ENCODE results near the gene TNC. TPM values are rescaled to one million over a fixed set of nuclear protein-coding genes. Genes with fewer than 3 reads are reported as not detected.

Gene TNC
- total RNA-seq, 2 donors from 2014 or later: 7.4 to 16.9 TPM

GRCh38 chr9:115080242-115080641 is 37.7 kb downstream of the TNC start:
- no peaks in the 10 kb centered on the region for H3K27me3 ChIP-seq
- no peak for TF ChIP-seq CTCF (IDR thresholded peaks at IDR 0.05)
- H3K4me3 ChIP-seq: no peak overlapping the region
- H3K36me3 ChIP-seq: no peaks in the 10 kb centered on the region
- no peaks in the 10 kb centered on the region for H3K9me3 ChIP-seq
- H3K4me1 ChIP-seq: no peaks in the 10 kb centered on the region
- no peak overlapping the region for H3K27ac ChIP-seq
- DNase-seq (ENCODE audit: low spot score): no peak

GRCh38 chr9:115079156-115079555 is 38.8 kb downstream of the TNC start:
- no peak for TF ChIP-seq CTCF (IDR thresholded peaks at IDR 0.05)
- no peaks in the 10 kb centered on the region for H3K27me3 ChIP-seq
- H3K36me3 ChIP-seq: no peaks in the 10 kb centered on the region
- no peak for DNase-seq (ENCODE audit: low spot score)
- no peaks in the 10 kb centered on the region for H3K4me1 ChIP-seq
- no peak overlapping the region for H3K27ac ChIP-seq
- no peaks in the 10 kb centered on the region for H3K9me3 ChIP-seq
- H3K4me3 ChIP-seq: no peak overlapping the region

GRCh38 chr9:115073456-115073855 is 44.5 kb downstream of the TNC start:
- Histone ChIP-seq H3K4me3 (no peak overlapping the region), H3K4me1 (no peaks in the 10 kb centered on the region), H3K36me3 (no peaks in the 10 kb centered on the region), H3K27me3 (no peaks in the 10 kb centered on the region), H3K27ac (no peak overlapping the region), H3K9me3 (no peaks in the 10 kb centered on the region)
- no peak for DNase-seq (ENCODE audit: low spot score)
- no peak for TF ChIP-seq CTCF (IDR thresholded peaks at IDR 0.05)

- no peak for DNase-seq (ENCODE audit: low spot score)
These were observed 46.8 kb downstream of the TNC start for GRCh38 chr9:115071176-115071575.

GRCh38 chr9:115069771-115070170 is 48.2 kb downstream of the TNC start:
- no peaks in the 10 kb centered on the region for H3K4me1 ChIP-seq
- no peak for DNase-seq (ENCODE audit: low spot score)
- no peak for TF ChIP-seq CTCF (IDR thresholded peaks at IDR 0.05)
- H3K4me3 ChIP-seq: no peak overlapping the region
- no peak overlapping the region for H3K27ac ChIP-seq
- H3K9me3 ChIP-seq: no peaks in the 10 kb centered on the region
- H3K36me3 ChIP-seq: no peaks in the 10 kb centered on the region
- no peaks in the 10 kb centered on the region for H3K27me3 ChIP-seq

More at GRCh38 chr9:115071176-115071575, 46.8 kb downstream of the TNC start:
- Histone ChIP-seq H3K4me3 (no peak overlapping the region), H3K4me1 (no peaks in the 10 kb centered on the region), H3K27ac (no peak overlapping the region), H3K36me3 (no peaks in the 10 kb centered on the region), H3K27me3 (no peaks in the 10 kb centered on the region), H3K9me3 (no peaks in the 10 kb centered on the region)
- TF ChIP-seq CTCF (IDR thresholded peaks at IDR 0.05): no peak

GRCh38 chr9:115069302-115069701 is 48.7 kb downstream of the TNC start:
- TF ChIP-seq CTCF (IDR thresholded peaks at IDR 0.05): no peak
- no peaks in the 10 kb centered on the region for H3K4me1 ChIP-seq
- H3K27me3 ChIP-seq: no peaks in the 10 kb centered on the region
- no peak overlapping the region for H3K4me3 ChIP-seq
- no peak overlapping the region for H3K27ac ChIP-seq
- H3K36me3 ChIP-seq: no peaks in the 10 kb centered on the region
- no peaks in the 10 kb centered on the region for H3K9me3 ChIP-seq
- no peak for DNase-seq (ENCODE audit: low spot score)

All from right atrium auricular region (tissue), 2 donors.